K562 (cell line): ENCODE results near the gene NDUFA7. TPM values are rescaled to one million over a fixed set of nuclear protein-coding genes. Genes with fewer than 3 reads are reported as not detected.
A peak's percentile ranks its signal among the peaks of the same experiment; 100 is the strongest.

Experiments
- ASH1L ChIP-seq: fragments of 450-650 bp; IDR thresholded peaks from 2 replicates; pipeline ENCODE4 v1.6.1; 2018; ENCODE audit warnings: borderline replicate concordance, mild to moderate bottlenecking, low read depth; ENCODE audit not compliant: partially characterized antibody
- BHLHE40 ChIP-seq: IDR thresholded peaks from 2 replicates; pipeline ENCODE4 v1.6.1; 2011; ENCODE audit warnings: low read length, improper control_type of control experiment
- CTCF ChIP-seq, 3 experiments: IDR thresholded peaks in 2 of 3; conservative IDR thresholded peaks in 1 of 3; 2 replicates each; pipeline ENCODE4 v1.5.1; 2011 to 2012; ENCODE audit warnings: low read length in 3 of 3, mild to moderate bottlenecking in 3 of 3, control low read depth in 2 of 3, improper control_type of control experiment in 1 of 3, inconsistent platforms in 1 of 3, low read depth in 1 of 3, mixed read lengths in 1 of 3, moderate library complexity in 1 of 3; ENCODE audit not compliant: insufficient read depth in 2 of 3
- ESRRA ChIP-seq: fragments of 450-650 bp; IDR thresholded peaks from 2 replicates; pipeline ENCODE4 v1.6.1; 2014; ENCODE audit warnings: low read depth, mild to moderate bottlenecking, moderate library complexity, borderline replicate concordance
- GTF2E2 ChIP-seq: fragments of 200-800 bp; sonication (Bioruptor generic); IDR thresholded peaks from 2 replicates; pipeline ENCODE4 v1.6.1; 2016; ENCODE audit warnings: missing genetic modification characterization, missing compliant biosample characterization
- HMGXB4 ChIP-seq: sonication (generic); formaldehyde crosslinking; IDR thresholded peaks from 2 replicates; pipeline ENCODE4 v1.8.1; 2023; ENCODE audit warnings: mild to moderate bottlenecking, missing genetic modification reagents
- MBD2 ChIP-seq: sonication (generic); IDR thresholded peaks from 2 replicates; pipeline ENCODE4 v1.6.1; 2016; ENCODE audit warnings: low read depth, borderline replicate concordance
- NCOA2 ChIP-seq, 2 experiments: fragments of 450-650 bp; IDR thresholded peaks; 2 replicates each; pipeline ENCODE4 v1.6.1; 2018; ENCODE audit warnings: mild to moderate bottlenecking in 2 of 2, moderate library complexity in 1 of 2; ENCODE audit not compliant: partially characterized antibody in 2 of 2
- POLR2H ChIP-seq: IDR thresholded peaks from 2 replicates; pipeline ENCODE4 v1.6.1; 2016; ENCODE audit warnings: missing genetic modification characterization, low read depth, mild to moderate bottlenecking, control low read depth, missing compliant biosample characterization, moderate library complexity
- PTTG1 ChIP-seq: fragments of 450-650 bp; IDR thresholded peaks from 2 replicates; pipeline ENCODE4 v1.6.1; 2016; ENCODE audit warnings: low read depth, mild to moderate bottlenecking, missing genetic modification characterization, missing compliant biosample characterization
- RBFOX2 ChIP-seq: fragments of 200-400 bp; formaldehyde crosslinking; IDR thresholded peaks from 2 replicates; pipeline ENCODE4 v1.6.1; 2017; ENCODE audit warnings: low read depth, mild to moderate bottlenecking, low read length, moderate library complexity
- RBM25 ChIP-seq: fragments of 200-400 bp; formaldehyde crosslinking; IDR thresholded peaks from 2 replicates; pipeline ENCODE4 v1.6.1; 2018; ENCODE audit warnings: low read length, low read depth, moderate library complexity; ENCODE audit not compliant: severe bottlenecking
- SIN3A ChIP-seq, 2 experiments: fragments of 150-350 bp in 1 of 2; IDR thresholded peaks; 2 replicates each; pipeline ENCODE4 v1.6.1; 2011 to 2016; ENCODE audit warnings: borderline replicate concordance in 2 of 2, low read depth in 2 of 2, low read length in 2 of 2, mild to moderate bottlenecking in 2 of 2, moderate library complexity in 2 of 2; ENCODE audit not compliant: control insufficient read depth in 1 of 2
- SMAD2 ChIP-seq: fragments of 150-350 bp; IDR thresholded peaks from 2 replicates; pipeline ENCODE4 v1.6.1; 2014; ENCODE audit warnings: low read depth, mild to moderate bottlenecking, low read length
- SUPT5H ChIP-seq: fragments of 450-650 bp; IDR thresholded peaks from 2 replicates; pipeline ENCODE4 v1.6.1; 2016
- THAP12 ChIP-seq: fragments of 250-450 bp; sonication (Bioruptor Pico); IDR thresholded peaks from 2 replicates; pipeline ENCODE4 v1.9.0; 2021; ENCODE audit warnings: mild to moderate bottlenecking, inconsistent platforms
- YY1 ChIP-seq, 3 experiments: IDR thresholded peaks; 2 replicates each; pipeline ENCODE4 v1.6.1; 2011; ENCODE audit warnings: low read length in 2 of 3, mild to moderate bottlenecking in 2 of 3, moderate library complexity in 2 of 3, borderline replicate concordance in 1 of 3, control low read depth in 1 of 3, low read depth in 1 of 3; ENCODE audit not compliant: insufficient read depth in 3 of 3, insufficient replicate concordance in 2 of 3, control insufficient read depth in 1 of 3, insufficient read length in 1 of 3; ENCODE audit errors: extremely low read depth in 1 of 3
- ZNF143 ChIP-seq: sonication (generic); formaldehyde crosslinking; IDR thresholded peaks from 2 replicates; pipeline ENCODE4 v1.9.0; 2022; ENCODE audit warnings: mild to moderate bottlenecking, missing genetic modification reagents
- polyA plus RNA-seq, 8 experiments: library from polyadenylated mRNA; depleted of rRNA in 4 of 8; stranded (reverse) in 5 of 8; unstranded in 3 of 8; fragments of >200 nt; fragmentation: Nextera tagmentation in 2 of 8; fragmentation: Illumina TruSeq in 1 of 8; extraction: Ambion mirVana in 2 of 8; extraction: Trizol in 1 of 8; gene quantifications; 2 replicates each; pipeline versions ENCODE4 v1.2.1 to v1.2.3, GENCODE V29; 2011 to 2014; ENCODE audit warnings: inconsistent platforms in 1 of 8, missing spikeins in 1 of 8
- total RNA-seq, 7 experiments: library from RNA; depleted of rRNA in 6 of 7; stranded (reverse); fragments of >200 nt in 6 of 7; fragmentation: Illumina TruSeq in 2 of 7; extraction: Trizol in 2 of 7; gene quantifications; 2 replicates each; pipeline versions ENCODE4 v1.2.1 to v1.2.3, GENCODE V29; 2011 to 2021; ENCODE audit warnings: low replicate concordance in 1 of 7

The NDUFA7 gene
- total and polyA plus RNA-seq, 9 of the 15 experiments (the other 6 are each of a cell fraction or from before 2014, with no cell fraction given) = 70.8 to 348 (median 142) TPM

GRCh38 chr19:8321067-8321985 lies at the start of gene NDUFA7, which contains the start of gene RPS28 (continued):
- TF ChIP-seq CTCF (IDR thresholded peaks at IDR 0.05 in 2 of 3, conservative IDR thresholded peaks at IDR 0.05 in 1 of 3; ENCODE audit: insufficient read depth in 2 of 3, low read depth in 1 of 3, low read length in 3 of 3) (peak in 2 of 3 experiments; percentile 37 to 62; a peak in 3 of 6 replicates), MBD2 (peak; percentile 90), SIN3A (IDR thresholded peaks at IDR 0.05; ENCODE audit: borderline replicate concordance in 2 of 2, control insufficient read depth in 1 of 2, low read depth in 2 of 2, low read length in 2 of 2) (peak; percentile 31 to 68; a peak in 2 of 4 replicates), ZNF143 (CRISPR knock-in tag) (peak; percentile 89), SMAD2 (no peak), RBFOX2 (peak; percentile 97), ESRRA (peak; percentile 62; the same call in 1 of the 2 replicates), YY1 (IDR thresholded peaks at IDR 0.05; ENCODE audit: borderline replicate concordance in 1 of 3, control insufficient read depth in 1 of 3, extremely low read depth in 1 of 3, insufficient read depth in 3 of 3, insufficient read length in 1 of 3, insufficient replicate concordance in 2 of 3, low read depth in 1 of 3, low read length in 2 of 3) (peak; percentile 85 to 97 (median 96)), RBM25 (peak; percentile 86), HMGXB4 (CRISPR knock-in tag) (peak; percentile 60; the same call in 1 of the 2 replicates), THAP12 (CRISPR knock-in tag) (peak; percentile 77), ASH1L (no peak), NCOA2 (IDR thresholded peaks at IDR 0.05; ENCODE audit: partially characterized antibody in 2 of 2) (no peak), GTF2E2 (tag) (peak; percentile 96), SUPT5H (peak; percentile 96), BHLHE40 (peak; percentile 97), POLR2H (tag) (peak; percentile 96), PTTG1 (no peak)
